GM21825 (cell line): Measurements from ENCODE around the gene TOR1A.
A peak's percentile ranks its signal among the peaks of the same experiment; 100 is the strongest.

Source experiments
- ATAC-seq: cut with Tn5 transposase; IDR thresholded peaks from one replicate; pipeline ENCODE4 v1.9.1; 2021; ENCODE audit warnings: mild to moderate bottlenecking, moderate library complexity; ENCODE audit not compliant: unreplicated experiment

The TOR1A gene

GRCh38 chr9:129853614-129854013, 29.7 kb upstream of the TOR1A start:
- no peak for ATAC-seq

GRCh38 chr9:129852579-129852978, 28.6 kb upstream of the TOR1A start:
- ATAC-seq, result no peak

GRCh38 chr9:129851821-129852220, 27.9 kb upstream of the TOR1A start:
- no peak for ATAC-seq

GRCh38 chr9:129850821-129851550, 27.1 kb upstream of the TOR1A start:
- no peak for ATAC-seq

- ATAC-seq, result no peak
Observed at GRCh38 chr9:129849901-129850300, 26.0 kb upstream of the TOR1A start.

- ATAC-seq, result no peak
Observed at GRCh38 chr9:129848712-129849441, 24.9 kb upstream of the TOR1A start.

GRCh38 chr9:129845373-129845772, 21.4 kb upstream of the TOR1A start:
- no peak for ATAC-seq

GRCh38 chr9:129841071-129841470, 17.1 kb upstream of the TOR1A start:
- ATAC-seq, result no peak

- ATAC-seq, result no peak
Observed at GRCh38 chr9:129840034-129840433, 16.1 kb upstream of the TOR1A start.

- ATAC-seq, result no peak
Observed at GRCh38 chr9:129839324-129840023, 15.5 kb upstream of the TOR1A start.

- ATAC-seq, result no peak
Observed at GRCh38 chr9:129838707-129839259, 14.8 kb upstream of the TOR1A start.

GRCh38 chr9:129836311-129837007, 12.5 kb upstream of the TOR1A start:
- no peak for ATAC-seq

GRCh38 chr9:129835860-129836223, 11.9 kb upstream of the TOR1A start:
- no peak for ATAC-seq

GRCh38 chr9:129835128-129835859, 11.4 kb upstream of the TOR1A start, which contains the start of the genes C9orf78 and USP20:
Gene C9orf78, minus strand, starts transcription at chr9:129835275. Its CDS starts 54 bp downstream, at chr9:129835221.
Gene USP20, plus strand, starts transcription at chr9:129835458. Its CDS starts 17,098 bp downstream, at chr9:129852556.
- ATAC-seq, result peak; percentile 90

- ATAC-seq, result peak; percentile 21
Observed at GRCh38 chr9:129834489-129835127, 10.7 kb upstream of the TOR1A start.

- ATAC-seq, result no peak
Observed at GRCh38 chr9:129832982-129833381, 9.0 kb upstream of the TOR1A start.

- no peak for ATAC-seq
Observed at GRCh38 chr9:129828969-129829368, 5.0 kb upstream of the TOR1A start.

- no peak for ATAC-seq
Observed at GRCh38 chr9:129828051-129828450, 4.1 kb upstream of the TOR1A start.

- no peak for ATAC-seq
Observed at GRCh38 chr9:129826759-129827158, 2.8 kb upstream of the TOR1A start.

- no peak for ATAC-seq
Observed at GRCh38 chr9:129826344-129826743, 2.4 kb upstream of the TOR1A start.
